ENCODE measurements around the gene AATF.

Gene AATF

GRCh38 chr17:36942019-36942599 is 6.6 kb upstream of the AATF start:
- no peak for DNase-seq

- DNase-seq: peak; percentile 26
Measured at GRCh38 chr17:36942631-36943125, 6.1 kb upstream of the AATF start.

DNA sequence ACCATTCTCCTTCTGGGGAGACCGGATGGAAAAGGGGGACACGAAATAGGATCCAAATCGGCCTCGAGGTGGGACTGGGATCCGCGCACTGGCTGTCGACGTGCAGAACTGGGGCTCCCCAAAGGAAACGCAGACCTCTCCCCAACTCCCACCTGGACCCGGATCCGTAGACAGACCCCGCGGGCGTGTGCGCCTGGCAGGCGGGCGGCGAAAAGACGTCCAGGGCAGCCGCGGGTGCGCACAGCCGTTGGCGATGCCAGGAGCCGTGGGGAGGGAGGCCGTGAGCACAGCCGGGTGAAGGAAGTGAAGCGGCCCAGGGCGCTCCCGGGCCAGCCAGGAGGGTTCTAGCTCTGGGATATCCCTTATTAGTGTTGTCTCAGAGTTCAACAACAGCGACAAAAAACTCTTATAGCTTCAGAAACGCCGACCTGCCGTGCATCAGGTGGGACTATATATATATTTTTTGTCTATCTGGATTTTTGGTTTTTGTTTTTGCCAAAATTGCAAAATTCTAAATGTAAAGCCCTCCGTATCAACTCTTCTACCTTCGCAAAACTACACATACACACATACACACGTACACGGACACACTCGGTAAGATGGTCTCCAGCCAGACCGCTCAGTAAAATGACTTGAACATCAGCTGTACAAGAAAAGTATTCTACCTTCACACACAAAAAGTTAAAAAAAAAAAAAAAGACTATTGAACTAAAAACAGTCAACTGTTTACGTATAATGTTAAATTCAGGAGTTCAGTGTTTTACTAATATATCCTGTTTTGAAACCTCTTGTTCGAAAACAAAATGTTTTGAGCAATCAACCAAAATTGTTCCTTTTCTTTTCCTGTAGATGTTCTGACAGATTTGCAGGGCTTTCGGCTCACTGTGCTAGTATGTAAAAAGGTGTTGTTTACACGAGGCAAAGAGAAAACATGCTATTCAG is 5.2 kb upstream of the AATF start:
- no peak for DNase-seq

DNA sequence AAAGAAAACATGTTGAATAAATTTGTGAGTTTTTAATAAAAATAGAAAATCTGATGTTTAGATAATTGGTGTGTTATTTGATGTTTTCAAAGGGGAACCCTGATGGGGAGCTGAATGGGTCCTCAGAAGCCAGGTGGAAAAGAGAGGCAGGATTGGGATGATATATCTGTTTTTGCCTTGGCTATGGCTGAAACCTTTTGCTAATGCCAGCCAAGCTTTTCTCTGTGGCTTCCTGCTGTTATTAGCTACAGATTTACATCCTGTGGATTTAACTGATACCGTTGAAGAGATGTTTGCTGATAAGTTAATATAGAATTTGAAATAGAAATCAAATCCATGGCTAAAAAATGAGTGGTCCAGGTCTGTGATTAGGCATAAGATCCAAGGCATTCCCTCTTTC is 4.2 kb upstream of the AATF start:
- DNase-seq: no peak

DNA sequence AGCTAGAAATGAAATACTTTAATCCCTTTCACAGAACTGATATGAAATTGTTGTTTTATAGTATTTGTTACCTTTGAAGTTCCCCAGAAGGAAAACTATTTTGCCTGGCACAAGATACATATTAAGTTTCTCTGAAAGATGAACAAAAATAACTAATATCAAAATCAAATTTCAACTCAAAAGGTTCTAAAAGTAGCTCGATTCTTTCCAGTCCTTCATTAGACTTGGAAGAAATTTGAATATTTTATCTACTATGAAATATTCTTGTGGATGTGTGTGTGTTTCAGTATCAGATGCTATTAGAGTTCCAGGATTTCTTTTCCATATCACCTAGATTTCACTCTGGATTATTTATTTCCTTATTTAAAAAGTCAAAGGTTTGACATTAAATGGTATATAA is 3.6 kb upstream of the AATF start:
- no peak for DNase-seq

DNA sequence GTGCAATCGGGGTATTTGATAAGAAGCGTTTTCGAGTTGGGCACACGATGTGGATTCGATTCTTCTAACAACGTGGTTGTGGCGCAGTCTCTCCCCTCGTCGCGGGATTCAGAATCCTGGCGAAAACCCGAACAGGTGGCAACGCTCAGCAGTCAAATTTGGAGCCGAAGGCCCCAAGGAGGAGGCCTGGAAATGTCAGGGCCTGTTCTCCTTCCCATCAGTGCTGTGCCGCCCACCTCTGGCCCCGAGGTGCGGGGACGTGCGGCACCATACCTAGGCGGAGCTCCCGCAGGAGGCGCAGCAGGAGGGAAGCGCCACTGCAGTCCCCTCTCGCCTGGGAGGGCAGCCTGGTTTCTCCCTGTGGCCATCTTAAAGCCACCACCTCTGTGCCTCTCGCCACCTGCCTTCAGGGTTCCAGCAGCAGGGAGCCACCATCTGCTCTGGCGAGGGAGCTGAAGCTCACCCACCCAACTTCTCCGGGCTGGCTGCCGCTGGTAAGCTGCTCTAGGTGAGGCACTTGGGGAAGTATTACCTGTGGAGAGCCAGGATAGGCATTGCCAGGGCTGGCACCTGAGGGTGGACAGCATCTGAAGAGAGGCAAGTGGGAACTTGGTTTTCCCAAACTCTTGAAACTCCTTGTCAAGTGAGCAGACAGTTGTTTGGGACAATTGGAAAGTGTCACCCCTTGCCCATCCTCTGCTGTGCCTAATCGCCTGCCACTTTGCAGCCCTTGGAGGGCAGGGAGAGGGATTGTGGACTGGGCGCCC is 2.6 kb upstream of the AATF start:
- DNase-seq: no peak

- no peak for DNase-seq
Measured at GRCh38 chr17:36946726-36947091, 2.0 kb upstream of the AATF start.

GRCh38 chr17:36947922-36948716 is 635 bp upstream of the AATF start:
- DNase-seq: no peak

- no peak for DNase-seq
Measured at GRCh38 chr17:36949461-36949927, 740 bp downstream of the AATF start.

DNA sequence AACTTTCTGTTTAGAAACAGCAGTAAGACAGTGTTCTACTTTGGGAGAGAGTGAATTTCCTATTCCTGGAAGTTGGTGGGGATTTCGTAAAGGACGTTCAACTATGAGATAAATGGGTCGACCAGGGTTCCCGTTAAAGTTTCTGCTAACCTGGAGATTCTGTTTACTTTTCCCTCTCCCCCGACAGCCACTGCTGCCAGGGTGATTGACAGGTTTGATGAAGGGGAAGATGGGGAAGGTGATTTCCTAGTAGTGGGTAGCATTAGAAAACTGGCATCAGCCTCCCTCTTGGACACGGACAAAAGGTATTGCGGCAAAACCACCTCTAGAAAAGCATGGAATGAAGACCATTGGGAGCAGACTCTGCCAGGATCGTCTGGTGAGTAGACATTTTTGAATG is 1.3 kb downstream of the AATF start:
- no peak for DNase-seq

DNA sequence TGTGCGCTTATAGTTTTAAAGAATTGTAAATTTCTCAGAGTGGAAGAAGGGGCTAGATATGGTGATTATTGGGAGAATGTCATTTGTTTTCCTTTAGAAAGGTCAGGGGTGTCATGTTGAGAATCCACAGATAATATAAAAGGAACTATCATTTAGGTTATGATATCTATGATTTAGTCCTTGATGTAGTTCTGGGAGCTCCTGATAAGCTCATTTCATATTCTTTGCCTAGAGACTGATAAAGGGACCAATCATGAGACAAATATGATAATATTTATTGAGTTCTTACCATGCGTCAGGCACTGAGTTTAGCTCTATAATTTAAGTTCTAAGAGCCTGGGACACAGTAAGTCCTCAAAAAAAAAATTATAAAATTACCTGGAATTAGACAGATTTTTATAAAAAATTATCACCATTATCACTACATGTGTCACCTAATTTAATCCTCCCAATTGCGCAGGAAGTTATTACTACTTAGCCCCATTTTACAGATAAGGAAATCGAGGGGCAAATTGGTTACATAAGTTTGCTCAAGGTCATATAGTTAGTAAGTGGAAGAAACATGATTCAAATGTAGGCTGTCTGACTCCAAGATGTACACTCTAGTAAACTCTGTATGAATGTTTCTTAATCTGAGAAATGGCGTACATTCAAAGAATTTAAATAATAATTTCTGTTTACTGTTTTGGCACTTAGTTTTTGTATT is 2.5 kb downstream of the AATF start:
- no peak for DNase-seq

DNA sequence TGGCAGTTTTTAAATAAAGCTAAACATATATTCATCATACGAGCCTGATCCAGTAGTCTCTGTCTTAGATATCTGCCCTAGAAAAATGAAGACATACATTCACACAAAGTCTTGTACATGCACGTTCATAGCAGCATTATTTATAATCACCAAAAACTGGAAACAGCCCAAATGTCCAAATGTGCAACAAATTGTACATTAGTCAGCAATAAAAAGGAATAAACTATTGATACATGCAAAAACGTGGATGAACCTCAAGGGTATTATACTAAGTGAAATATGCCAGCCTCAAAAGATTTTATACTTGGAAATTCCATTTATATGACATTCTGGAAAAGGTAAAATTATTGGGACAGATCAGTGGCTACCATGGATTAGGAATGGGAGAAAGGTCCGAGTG is 22.8 kb downstream of the AATF start:
- no peak for DNase-seq

DNA sequence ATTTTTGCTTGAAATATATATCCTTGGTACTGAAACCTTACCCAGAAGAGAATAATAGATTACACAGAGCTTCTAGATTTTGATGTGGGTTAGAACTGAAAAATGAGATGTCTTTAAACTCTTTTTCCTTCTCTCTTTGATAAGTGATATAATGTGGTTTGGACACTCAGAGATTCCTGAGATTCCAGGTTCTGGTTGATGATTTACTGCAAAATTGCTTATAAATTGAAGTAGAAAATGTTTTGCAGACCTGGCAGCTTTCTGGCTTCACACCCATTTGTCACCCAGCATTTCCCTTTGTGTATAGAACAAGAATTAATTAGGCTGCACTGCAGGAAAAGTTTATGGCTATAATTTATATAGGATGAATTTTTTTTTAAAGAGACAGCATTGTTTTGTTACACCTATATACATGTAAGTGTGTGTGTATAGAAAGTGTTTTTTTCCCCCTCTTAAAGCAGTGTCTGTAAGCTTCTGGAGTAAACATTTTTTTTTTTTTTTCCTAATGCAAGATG is 23.5 kb downstream of the AATF start:
- DNase-seq: no peak

- DNase-seq: no peak
Measured at GRCh38 chr17:36972905-36973304, 24.2 kb downstream of the AATF start.

- no peak for DNase-seq
Measured at GRCh38 chr17:36975922-36976515, 27.3 kb downstream of the AATF start.

- DNase-seq: no peak
Measured at GRCh38 chr17:36977066-36977465, 28.3 kb downstream of the AATF start.

DNA sequence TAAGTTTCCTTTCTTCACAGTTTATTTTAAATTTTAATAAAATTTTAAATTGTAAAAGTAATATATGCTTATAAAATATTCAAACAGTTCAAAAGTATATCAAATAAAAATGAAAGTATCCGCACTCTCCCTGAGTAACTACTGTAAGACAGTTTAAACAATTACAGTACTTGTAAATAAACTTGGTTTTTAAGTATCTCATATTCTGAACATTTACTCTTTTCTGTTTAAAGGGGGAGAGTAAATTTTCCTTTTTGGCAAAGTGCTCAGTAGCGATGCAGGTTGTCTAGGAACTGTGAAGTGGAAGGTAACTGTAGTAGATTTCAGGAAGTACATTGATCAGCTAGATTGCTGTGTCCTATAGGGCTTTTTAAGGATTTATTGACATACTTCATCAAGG is 28.8 kb downstream of the AATF start:
- DNase-seq: no peak

GRCh38 chr17:36978810-36979564 is 30.2 kb downstream of the AATF start:
- DNase-seq: no peak

- no peak for DNase-seq
Measured at GRCh38 chr17:36979565-36979941, 30.8 kb downstream of the AATF start.

DNA sequence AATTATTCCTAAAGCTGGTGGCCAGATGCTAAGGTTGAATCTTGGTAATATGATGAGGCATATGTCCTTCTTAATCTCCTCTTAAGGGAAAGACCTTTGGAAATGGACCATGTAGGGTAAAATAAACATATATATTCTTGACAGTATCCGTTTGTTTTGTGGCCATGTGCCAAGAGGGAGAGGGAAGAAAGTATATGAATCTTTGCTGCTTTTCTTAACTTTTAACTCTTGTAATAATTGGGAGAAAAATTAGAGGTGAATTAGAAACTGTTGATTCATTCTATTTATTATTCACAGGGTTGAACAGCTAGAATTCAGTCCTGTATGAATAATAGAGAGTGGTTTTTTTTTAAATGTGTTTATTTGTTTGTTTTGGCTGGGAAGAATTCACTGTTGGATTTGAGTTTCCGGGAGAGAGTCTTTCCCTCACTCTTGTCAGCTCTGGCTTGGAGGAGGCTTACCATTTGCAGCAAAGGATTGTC is 31.6 kb downstream of the AATF start:
- no peak for DNase-seq

Measured in T-helper 9 cell (primary cell).